NCI-H2196 (cell line): ENCODE results near the gene DEF6.
"Not testable (repeated sequence)": the region's sequence is repeated elsewhere in the genome, so short reads cannot be mapped to it uniquely, and the experiment has no call there.

Experiments
- DNase-seq: peaks from one replicate; lab custom pipeline; 2025; ENCODE audit not compliant: unreplicated experiment; lab: John Stamatoyannopoulos, UW

The DEF6 gene

DNA sequence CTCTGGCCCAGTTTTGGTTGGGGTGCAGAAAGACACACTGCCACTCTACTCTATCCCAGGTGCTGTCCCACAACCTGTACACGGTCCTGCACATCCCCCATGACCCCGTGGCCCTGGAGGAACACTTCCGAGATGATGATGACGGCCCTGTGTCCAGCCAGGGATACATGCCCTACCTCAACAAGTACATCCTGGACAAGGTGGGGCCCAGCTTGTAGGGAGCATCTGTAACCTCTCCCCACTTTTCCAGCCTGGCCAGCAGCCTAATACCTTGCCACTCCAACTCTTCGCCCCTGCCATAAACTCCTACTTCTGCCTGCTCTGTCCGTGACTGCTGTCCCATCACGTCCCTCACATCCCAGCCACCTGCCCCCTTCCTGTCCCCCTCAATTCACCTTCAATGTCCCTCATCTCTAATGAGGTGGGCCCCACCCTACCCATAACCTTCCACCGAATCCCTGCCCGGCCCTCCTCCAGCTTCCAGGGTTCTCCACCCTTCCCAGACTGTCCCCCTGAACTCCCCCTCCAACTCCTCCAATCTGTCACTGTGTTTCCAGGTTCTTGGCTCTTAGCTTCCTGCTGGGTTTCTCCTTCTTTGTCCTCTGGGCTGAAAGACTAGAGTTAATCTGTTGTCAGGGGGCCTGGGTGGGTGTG lies 12.1 kb downstream of the DEF6 start:
- DNase-seq = no peak

- no peak for DNase-seq
Observed at GRCh38 chr6:35310265-35310831, 12.7 kb downstream of the DEF6 start.

DNA sequence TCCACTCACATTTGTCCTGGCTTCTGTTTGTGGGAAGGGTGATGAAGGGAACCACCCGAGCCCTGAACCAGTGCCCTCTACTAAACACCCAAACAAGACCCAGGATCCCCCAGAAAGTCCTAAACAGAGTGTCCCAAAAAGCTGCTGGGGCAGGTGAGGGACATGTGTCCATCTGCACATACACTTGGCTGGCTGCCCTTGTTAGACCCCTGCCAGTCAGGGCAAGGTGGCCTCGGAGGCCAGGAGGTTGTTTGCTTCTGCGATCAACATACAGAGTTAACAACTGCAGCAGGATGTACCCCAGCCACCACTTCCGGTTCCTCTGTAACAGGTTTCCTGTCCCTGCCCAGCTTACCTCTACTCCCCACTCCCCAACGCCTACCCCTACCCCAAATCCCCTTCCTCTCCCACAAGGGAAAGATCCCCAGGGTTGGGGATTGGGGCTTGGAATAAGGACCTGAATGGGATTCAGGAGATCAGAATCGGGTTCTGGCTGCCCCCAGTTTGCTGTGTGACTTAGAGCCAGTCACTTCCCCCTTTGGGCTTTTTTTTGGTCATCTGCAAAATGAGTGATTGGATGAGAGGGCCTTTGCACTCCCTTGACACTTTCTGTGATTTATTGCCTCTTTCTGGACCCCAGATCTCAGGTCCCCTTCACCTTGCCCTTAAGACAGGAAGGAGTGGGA lies 13.9 kb downstream of the DEF6 start:
- DNase-seq = no peak

- DNase-seq = no peak
Observed at GRCh38 chr6:35312076-35312800, 14.6 kb downstream of the DEF6 start.

- no peak for DNase-seq
Observed at GRCh38 chr6:35312807-35313206, 15.2 kb downstream of the DEF6 start.

DNA sequence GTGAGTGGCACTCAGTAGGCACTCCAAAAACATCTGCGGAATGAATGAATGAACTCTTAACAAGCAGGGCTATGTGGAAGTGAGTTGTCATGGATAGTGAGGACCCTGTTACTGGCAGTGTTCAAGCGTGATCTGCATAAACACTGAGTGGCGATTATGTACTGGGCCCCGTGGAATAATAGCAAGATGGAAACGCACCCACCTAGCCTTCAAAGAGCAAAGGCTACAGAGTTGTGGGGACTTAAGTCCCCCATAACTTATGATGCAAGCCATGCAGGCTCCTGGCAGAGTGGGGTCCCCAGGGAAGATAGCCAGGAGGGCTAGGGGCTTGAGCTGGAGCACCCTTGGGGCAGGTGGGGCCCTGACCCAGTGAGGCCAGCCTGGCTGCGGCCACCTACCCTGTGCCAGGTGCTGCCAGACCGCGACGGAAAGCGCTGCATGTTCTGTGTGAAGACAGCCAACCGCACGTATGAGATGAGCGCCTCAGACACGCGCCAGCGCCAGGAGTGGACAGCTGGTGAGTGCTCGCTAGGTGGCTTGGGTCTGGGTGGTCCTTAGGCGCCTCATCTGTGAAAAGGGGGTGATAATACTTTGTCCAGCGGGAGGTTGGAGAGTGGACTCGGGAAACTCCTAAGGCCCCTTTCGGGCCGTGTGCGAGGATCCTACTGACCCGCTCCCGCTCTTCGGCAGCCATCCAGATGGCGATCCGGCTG lies 20.0 kb downstream of the DEF6 start:
- DNase-seq = peak; percentile 43

GRCh38 chr6:35318196-35319171 lies 20.9 kb downstream of the DEF6 start:
- DNase-seq = peak; percentile 85

GRCh38 chr6:35319346-35320030 lies 21.9 kb downstream of the DEF6 start:
- DNase-seq = no peak

- no peak for DNase-seq
Observed at GRCh38 chr6:35320031-35320410, 22.4 kb downstream of the DEF6 start.

- DNase-seq = no peak
Observed at GRCh38 chr6:35321091-35321490, 23.5 kb downstream of the DEF6 start.

GRCh38 chr6:35327349-35328027 lies 29.9 kb downstream of the DEF6 start:
- DNase-seq = peak; percentile 42

- no peak for DNase-seq
Observed at GRCh38 chr6:35328108-35328723, 30.6 kb downstream of the DEF6 start.

DNA sequence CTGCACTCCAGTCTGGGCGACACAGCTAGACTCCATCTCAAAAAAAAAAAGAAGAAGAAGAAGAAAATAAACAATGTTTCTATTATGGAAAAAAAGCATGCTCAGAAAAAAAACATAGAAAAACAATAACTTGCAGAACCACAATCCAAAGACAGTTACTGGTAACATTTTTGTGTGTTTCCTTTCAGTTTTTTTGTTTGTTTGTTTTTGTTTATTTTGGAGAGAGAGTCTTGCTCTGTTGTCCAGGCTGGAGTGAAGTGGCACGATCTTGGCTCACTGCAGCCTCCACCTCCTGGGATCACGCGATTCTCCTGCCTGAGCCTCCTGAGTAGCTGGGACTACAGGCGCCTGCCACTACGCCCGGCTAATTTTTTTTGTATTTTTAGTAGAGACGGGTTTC lies 31.3 kb downstream of the DEF6 start:
- not testable (repeated sequence) for DNase-seq

DNA sequence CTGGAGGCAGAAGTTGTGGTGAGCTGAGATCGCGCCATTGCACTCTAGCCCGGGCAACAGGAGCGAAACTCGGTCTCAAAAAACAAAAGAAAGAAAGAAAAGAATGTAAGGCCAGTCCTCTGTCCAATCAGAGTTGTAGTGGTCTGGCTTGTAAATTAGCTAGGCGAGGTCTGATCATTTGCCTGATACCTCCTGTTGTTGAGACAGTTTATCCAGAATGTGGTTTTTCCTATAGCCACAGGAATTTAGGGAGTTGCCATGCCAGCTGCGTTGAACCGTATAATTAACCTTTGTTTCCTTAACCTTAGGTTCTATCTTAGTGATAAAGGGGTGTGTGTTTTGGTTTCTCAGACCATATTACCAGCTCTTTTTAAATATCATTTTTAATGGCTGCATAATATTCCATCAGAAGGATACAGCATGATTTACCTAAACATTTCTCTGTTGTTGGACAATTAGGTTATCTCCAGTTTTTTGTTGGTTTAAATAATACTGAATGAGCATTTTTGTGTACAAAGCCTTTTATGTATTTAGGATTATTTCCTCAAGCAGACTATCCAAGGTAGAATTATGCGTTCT lies 33.0 kb downstream of the DEF6 start:
- DNase-seq = no peak

- peak; percentile 43 for DNase-seq
Observed at GRCh38 chr6:35332074-35332887, 34.7 kb downstream of the DEF6 start.

DNA sequence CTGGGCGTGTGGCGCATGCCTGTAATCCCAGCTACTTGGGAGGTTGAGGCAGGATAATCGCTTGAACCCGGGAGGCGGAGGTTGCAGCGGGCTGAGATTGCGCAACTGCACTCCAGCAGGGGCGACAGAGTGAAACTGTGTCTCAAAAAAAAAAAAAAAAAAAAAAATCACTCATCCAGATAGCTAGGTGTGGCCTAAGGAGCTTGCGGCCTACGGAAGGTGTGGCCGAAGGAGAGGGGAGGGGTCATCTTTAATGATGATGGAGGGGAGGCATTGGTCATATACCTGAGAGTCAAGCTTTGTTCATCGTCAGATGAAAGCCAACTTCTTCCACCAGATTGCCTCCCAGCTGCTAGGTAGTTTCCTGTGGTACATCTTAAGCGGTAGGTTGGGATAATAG lies 43.9 kb downstream of the DEF6 start:
- DNase-seq = no peak
